Natural killer cell (primary cell): ENCODE measurements around the gene MAST4. TPM values are rescaled to one million over a fixed set of nuclear protein-coding genes. Genes with fewer than 3 reads are reported as not detected.

Experiments used
- ATAC-seq, 3 donors: fragments of 150-1000 bp in 2 of 3; fragments of 200-7000 bp in 1 of 3; cut with Tn5 transposase; 1 replicate in 1 of 3; 2 replicates in 2 of 3; pipeline ENCODE4 v1.10.0; 2021; ENCODE audit warnings: mild to moderate bottlenecking in 2 of 3, moderate library complexity in 2 of 3
- DNase-seq, 2 donors: peaks; one replicate each; pipeline versions ENCODE4 v3.0.0 to v3.0.0-alpha.2; 2013 to 2021; ENCODE audit warnings: mixed read lengths in 1 of 2
- H3K27ac ChIP-seq: one replicate; pipeline ENCODE4 v1.5.1; 2013; ENCODE audit warnings: mild to moderate bottlenecking, low read length
- H3K27me3 ChIP-seq: one replicate; pipeline ENCODE4 v1.6.1; 2013; ENCODE audit warnings: low read length; ENCODE audit not compliant: control insufficient read depth, insufficient read depth
- H3K36me3 ChIP-seq: one replicate; pipeline ENCODE4 v1.6.1; 2013; ENCODE audit warnings: low read length; ENCODE audit not compliant: control insufficient read depth, insufficient read depth
- H3K4me1 ChIP-seq: one replicate; pipeline ENCODE4 v1.6.1; 2013; ENCODE audit warnings: low read length; ENCODE audit not compliant: control insufficient read depth, insufficient read depth
- H3K4me3 ChIP-seq: one replicate; pipeline ENCODE4 v1.5.1; 2013; ENCODE audit warnings: low read length
- H3K9me3 ChIP-seq: one replicate; pipeline ENCODE4 v1.6.1; 2013; ENCODE audit warnings: low read length; ENCODE audit not compliant: control insufficient read depth, insufficient read depth
- H3K27ac Mint-ChIP-seq, 2 donors: one replicate each; pipeline ENCODE4 v1.8.0; 2022; ENCODE audit warnings: mild to moderate bottlenecking in 2 of 2, mixed read lengths in 2 of 2, moderate library complexity in 1 of 2
- H3K27me3 Mint-ChIP-seq, 2 donors: one replicate each; pipeline ENCODE4 v1.8.0; 2022; ENCODE audit warnings: low read depth in 2 of 2, mixed read lengths in 2 of 2
- H3K36me3 Mint-ChIP-seq: one replicate; pipeline ENCODE4 v1.8.0; 2022; ENCODE audit warnings: mixed read lengths
- H3K4me1 Mint-ChIP-seq, 2 donors: one replicate each; pipeline ENCODE4 v1.8.0; 2022; ENCODE audit warnings: mixed read lengths in 2 of 2
- H3K4me3 Mint-ChIP-seq: one replicate; pipeline ENCODE4 v1.8.0; 2022; ENCODE audit warnings: mild to moderate bottlenecking, moderate library complexity, mixed read lengths
- H3K9me3 Mint-ChIP-seq, 2 donors: one replicate each; pipeline ENCODE4 v1.8.0; 2022; ENCODE audit warnings: mixed read lengths in 2 of 2
- CTCF ChIP-seq: fragments of 200-600 bp; IDR thresholded peaks from one replicate; pipeline ENCODE4 v1.8.0; 2022; ENCODE audit warnings: antibody characterized with exemption
- WGBS: methylation state at CpG from one replicate; pipeline ENCODE4 v1.1.7; 2013; ENCODE audit warnings: missing lambda C conversion rate; ENCODE audit not compliant: insufficient coverage; 5-methylcytosine and 5-hydroxymethylcytosine counted together
- intact Hi-C: fragments of 100-400 bp; cut with micrococcal nuclease; formaldehyde crosslinking; loops from one replicate; pipeline ENCODE4 v1.14.2; 2022
- total RNA-seq, 4 donors: library from RNA; stranded (reverse); fragments of 120-200 nt in 1 of 4; gene quantifications; one replicate each; pipeline versions ENCODE4 v1.2.3 to v1.2.4, GENCODE V29; 2013 to 2022

MAST4 gene
- total RNA-seq, 3 donors from 2014 or later (not counting 1 experiment from before 2014, with no cell fraction given), result 6.5 to 14.1 (median 12.7) TPM

GRCh38 chr5:66710557-66711088 lies 114.4 kb downstream of the MAST4 start:
- Histone ChIP-seq H3K27me3 (no peaks in the 10 kb centered on the region), H3K9me3 (no peaks in the 10 kb centered on the region), H3K36me3 (no peaks in the 10 kb centered on the region), H3K27ac (no peak overlapping the region), H3K4me1 (no peaks in the 10 kb centered on the region), H3K4me3 (no peak overlapping the region)
- TF ChIP-seq CTCF, result no peak
- 95% methylated on average over 5 of the region's 5 CpGs for WGBS
- Mint-ChIP-seq H3K36me3 (no peaks in the 10 kb centered on the region), H3K9me3 (peaks cover 0 to 3% of the 10 kb centered on the region in 2 donors), H3K4me1 (no peaks in the 10 kb centered on the region), H3K4me3 (no peak overlapping the region), H3K27me3 (no peaks in the 10 kb centered on the region), H3K27ac (no peak overlapping the region)
- intact Hi-C loops, result no loop called here
- DNase-seq (no peak), ATAC-seq (no peak)

GRCh38 chr5:66713998-66714397 lies 117.8 kb downstream of the MAST4 start:
- no peaks in the 10 kb centered on the region for H3K36me3 ChIP-seq
- ATAC-seq (no peak), DNase-seq (no peak)
- no peaks in the 10 kb centered on the region for H3K4me1 ChIP-seq
- H3K4me3 ChIP-seq, result no peak overlapping the region
- H3K27me3 Mint-ChIP-seq, result no peaks in the 10 kb centered on the region
- no peaks in the 10 kb centered on the region for H3K4me1 Mint-ChIP-seq
- no peaks in the 10 kb centered on the region for H3K36me3 Mint-ChIP-seq
- H3K27ac Mint-ChIP-seq, result no peak overlapping the region
- 73% methylated on average over 3 of the region's 3 CpGs for WGBS
- H3K27me3 ChIP-seq, result no peaks in the 10 kb centered on the region
- H3K9me3 ChIP-seq, result no peaks in the 10 kb centered on the region
- H3K4me3 Mint-ChIP-seq, result no peak overlapping the region
- H3K9me3 Mint-ChIP-seq, result peaks cover 0 to 3% of the 10 kb centered on the region in 2 donors
- H3K27ac ChIP-seq, result no peak overlapping the region
- no peak for TF ChIP-seq CTCF
- intact Hi-C loops, result no loop called here

GRCh38 chr5:66717455-66718373 lies 121.5 kb downstream of the MAST4 start:
- Histone ChIP-seq H3K27ac (no peak overlapping the region), H3K4me3 (no peak overlapping the region), H3K36me3 (no peaks in the 10 kb centered on the region), H3K4me1 (no peaks in the 10 kb centered on the region), H3K27me3 (no peaks in the 10 kb centered on the region), H3K9me3 (no peaks in the 10 kb centered on the region)
- peaks cover 0 to 11% of the 10 kb centered on the region in 2 donors for H3K27me3 Mint-ChIP-seq
- DNase-seq (no peak), ATAC-seq (no peak)
- H3K36me3 Mint-ChIP-seq, result no peaks in the 10 kb centered on the region
- H3K4me3 Mint-ChIP-seq, result no peak overlapping the region
- TF ChIP-seq CTCF, result no peak
- no peaks in the 10 kb centered on the region for H3K4me1 Mint-ChIP-seq
- WGBS, result 69% methylated on average over 4 of the region's 6 CpGs
- H3K9me3 Mint-ChIP-seq, result peaks cover 0 to 3% of the 10 kb centered on the region in 2 donors
- intact Hi-C loops, result no loop called here
- H3K27ac Mint-ChIP-seq, result no peak overlapping the region
